Erythroblast (primary cell): Measurements from ENCODE around the gene C14orf180.

Experiments used
- GATA1 ChIP-seq: IDR thresholded peaks from 2 replicates; pipeline ENCODE4 v1.6.1; 2011; ENCODE audit warnings: low read depth, mild to moderate bottlenecking, control low read depth, low read length, moderate library complexity
- POLR2A ChIP-seq: IDR thresholded peaks from 2 replicates; pipeline ENCODE4 v1.6.1; 2011; ENCODE audit warnings: mild to moderate bottlenecking, low read length

DNA sequence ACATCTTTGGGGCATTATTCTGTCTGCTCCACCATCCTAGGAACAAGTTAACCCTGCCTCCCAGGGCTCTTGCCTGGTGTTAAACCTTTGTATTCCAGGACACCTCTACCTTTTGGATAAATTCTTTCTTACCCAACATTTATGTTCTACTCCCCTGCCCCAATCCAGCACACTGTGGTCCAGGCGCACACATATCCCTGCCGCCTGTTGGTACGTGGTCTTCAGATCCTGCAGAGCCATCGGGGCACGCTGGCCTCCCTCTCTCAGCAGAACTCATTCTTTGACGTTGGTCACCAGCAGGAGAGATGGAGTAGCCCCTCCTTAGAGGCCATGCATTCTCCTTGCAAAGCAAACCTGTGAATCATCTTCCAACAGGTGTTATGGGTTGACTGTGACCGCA, 30.1 kb downstream of the C14orf180 start:
- TF ChIP-seq POLR2A, result no peak
- no peak for TF ChIP-seq GATA1
